ENCODE measurements around the gene RRAGD.
"Not testable (repeated sequence)": the region's sequence is repeated elsewhere in the genome, so short reads cannot be mapped to it uniquely, and the experiment has no call there.

The RRAGD gene

DNA sequence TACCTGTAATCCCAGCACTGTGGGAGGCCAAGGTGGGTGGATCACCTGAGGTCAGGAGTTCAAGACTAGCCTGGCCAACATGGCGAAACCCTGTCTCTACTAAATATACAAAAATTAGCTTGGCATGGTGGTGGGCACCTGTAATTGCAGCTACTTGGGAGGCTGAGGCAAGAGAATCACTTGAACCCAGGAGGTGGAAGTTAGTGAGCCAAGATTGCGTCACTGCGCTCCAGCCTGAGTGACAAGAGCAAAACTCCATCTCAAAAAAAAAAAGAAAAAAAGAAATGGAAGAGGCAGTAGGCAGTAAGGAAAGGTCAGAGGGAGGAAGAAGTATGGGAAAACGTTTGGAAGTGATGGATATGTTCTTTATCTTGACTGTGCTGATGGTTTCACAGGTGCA is 14.2 kb downstream of the RRAGD start:
- not testable (repeated sequence) for H3K27me3 ChIP-seq (ENCODE audit: control insufficient read depth, insufficient read depth, low read length); H3K36me3 ChIP-seq (ENCODE audit: control insufficient read depth, insufficient read depth, low read length); H3K27ac ChIP-seq (ENCODE audit: low read depth, low read length); H3K4me1 ChIP-seq (ENCODE audit: control insufficient read depth, insufficient read depth, low read length); H3K4me3 ChIP-seq (ENCODE audit: low read depth, low read length); H3K9ac ChIP-seq (ENCODE audit: low read depth, low read length); H3K9me3 ChIP-seq (ENCODE audit: control insufficient read depth, insufficient read depth, low read length)

DNA sequence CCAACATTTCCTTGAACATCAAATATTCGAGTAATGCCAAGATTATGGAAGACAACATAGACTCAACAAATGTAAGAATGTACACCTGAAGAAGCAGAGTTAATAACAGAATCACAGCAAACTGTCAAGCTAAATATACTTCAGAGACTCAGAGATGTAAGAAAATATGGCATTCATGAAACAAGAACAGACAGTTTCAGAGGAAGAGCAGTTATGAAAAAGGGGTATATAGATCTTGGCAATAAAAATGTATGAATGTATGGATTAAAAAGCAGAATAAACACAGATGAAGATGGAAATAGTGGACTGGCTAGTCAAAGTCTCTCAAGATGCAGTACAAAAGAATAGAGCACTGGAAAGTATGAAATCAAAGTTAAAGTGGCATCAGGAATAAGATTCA is 18.4 kb downstream of the RRAGD start:
- Histone ChIP-seq H3K27ac (ENCODE audit: low read depth, low read length) (no peak overlapping the region), H3K4me3 (ENCODE audit: low read depth, low read length) (no peak overlapping the region), H3K9me3 (ENCODE audit: control insufficient read depth, insufficient read depth, low read length) (no peaks in the 10 kb centered on the region), H3K27me3 (ENCODE audit: control insufficient read depth, insufficient read depth, low read length) (no peaks in the 10 kb centered on the region), H3K36me3 (ENCODE audit: control insufficient read depth, insufficient read depth, low read length) (no peaks in the 10 kb centered on the region), H3K4me1 (ENCODE audit: control insufficient read depth, insufficient read depth, low read length) (no peaks in the 10 kb centered on the region), H3K9ac (ENCODE audit: low read depth, low read length) (no peak overlapping the region)

DNA sequence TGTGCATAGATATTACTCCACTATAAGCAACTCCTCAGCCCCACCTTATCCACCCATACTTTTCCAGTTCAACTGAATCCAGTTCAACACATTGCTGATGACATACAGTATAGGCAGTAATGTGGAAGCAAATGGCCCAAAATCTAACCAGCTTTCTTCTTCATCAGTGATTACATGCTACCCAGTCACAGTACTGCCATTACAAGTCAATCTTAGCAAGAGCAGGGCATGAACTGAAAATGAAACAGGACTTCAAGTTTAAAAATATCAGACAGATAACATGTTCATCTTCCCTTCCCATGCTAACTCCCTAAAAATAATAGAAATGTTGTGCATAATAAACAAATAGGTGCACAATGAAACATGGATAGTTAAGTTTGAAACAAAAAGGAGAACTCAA is 19.2 kb downstream of the RRAGD start:
- H3K9ac ChIP-seq (ENCODE audit: low read depth, low read length) = no peak overlapping the region
- no peaks in the 10 kb centered on the region for H3K9me3 ChIP-seq (ENCODE audit: control insufficient read depth, insufficient read depth, low read length)
- no peaks in the 10 kb centered on the region for H3K36me3 ChIP-seq (ENCODE audit: control insufficient read depth, insufficient read depth, low read length)
- H3K4me3 ChIP-seq (ENCODE audit: low read depth, low read length) = no peak overlapping the region
- H3K27ac ChIP-seq (ENCODE audit: low read depth, low read length) = no peak overlapping the region
- H3K4me1 ChIP-seq (ENCODE audit: control insufficient read depth, insufficient read depth, low read length) = no peaks in the 10 kb centered on the region
- H3K27me3 ChIP-seq (ENCODE audit: control insufficient read depth, insufficient read depth, low read length) = no peaks in the 10 kb centered on the region

DNA sequence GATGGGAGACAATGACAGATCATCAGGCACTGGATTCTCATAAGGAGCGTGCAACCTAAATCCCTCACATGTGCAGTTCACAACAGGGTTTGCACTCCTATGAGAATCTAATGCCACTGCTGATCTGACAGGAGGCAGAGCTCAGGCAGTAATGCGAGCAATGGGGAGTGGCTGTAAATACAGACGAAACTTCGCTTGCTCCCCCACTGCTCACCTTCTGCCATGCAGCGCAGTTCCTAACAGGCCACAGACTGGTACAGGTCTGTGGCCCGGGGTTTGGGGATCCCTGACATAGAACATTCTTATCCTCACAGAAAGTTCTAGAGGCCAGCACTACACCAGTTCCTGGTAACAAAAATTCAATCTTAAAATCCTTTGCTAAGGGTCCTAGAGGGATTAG is 23.2 kb downstream of the RRAGD start:
- no peak overlapping the region for H3K27ac ChIP-seq (ENCODE audit: low read depth, low read length)
- H3K36me3 ChIP-seq (ENCODE audit: control insufficient read depth, insufficient read depth, low read length) = no peaks in the 10 kb centered on the region
- no peak overlapping the region for H3K9ac ChIP-seq (ENCODE audit: low read depth, low read length)
- no peak overlapping the region for H3K4me3 ChIP-seq (ENCODE audit: low read depth, low read length)
- no peaks in the 10 kb centered on the region for H3K9me3 ChIP-seq (ENCODE audit: control insufficient read depth, insufficient read depth, low read length)
- H3K27me3 ChIP-seq (ENCODE audit: control insufficient read depth, insufficient read depth, low read length) = no peaks in the 10 kb centered on the region
- H3K4me1 ChIP-seq (ENCODE audit: control insufficient read depth, insufficient read depth, low read length) = no peaks in the 10 kb centered on the region

DNA sequence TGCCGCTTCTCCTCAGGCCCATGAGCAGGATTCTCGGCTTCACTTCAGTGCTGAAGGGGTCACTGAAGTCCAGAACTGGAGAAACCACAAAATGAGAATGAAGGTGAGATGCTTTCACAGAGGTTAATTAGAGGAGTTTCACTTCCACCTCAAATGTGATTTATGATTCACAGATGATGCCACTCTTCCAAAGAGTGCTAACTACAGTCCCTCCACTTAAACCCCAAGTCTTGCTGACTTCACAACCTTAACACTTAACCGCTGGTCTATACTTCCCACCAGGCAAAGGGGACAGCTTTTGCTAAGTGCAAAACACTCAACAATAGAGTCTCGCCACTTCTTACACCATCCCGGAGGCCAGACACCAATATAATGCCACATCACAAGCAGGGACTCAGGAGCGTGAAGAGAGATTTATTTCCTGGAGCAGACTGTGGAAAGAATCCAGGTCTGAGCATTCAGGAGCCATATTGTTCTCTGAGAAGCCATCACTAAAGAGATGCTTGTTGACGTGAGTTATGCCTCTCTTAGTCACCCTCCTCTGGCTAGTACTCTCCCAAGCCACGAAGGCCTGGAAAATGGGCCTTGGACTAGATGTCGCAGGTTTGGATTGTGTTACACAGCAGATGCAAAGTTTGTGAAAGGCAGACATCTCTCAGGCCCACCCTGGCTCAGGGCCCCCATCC is 24.4 kb downstream of the RRAGD start:
- Histone ChIP-seq H3K4me3 (ENCODE audit: low read depth, low read length) (no peak overlapping the region), H3K27ac (ENCODE audit: low read depth, low read length) (no peak overlapping the region), H3K4me1 (ENCODE audit: control insufficient read depth, insufficient read depth, low read length) (no peaks in the 10 kb centered on the region), H3K9me3 (ENCODE audit: control insufficient read depth, insufficient read depth, low read length) (no peaks in the 10 kb centered on the region), H3K27me3 (ENCODE audit: control insufficient read depth, insufficient read depth, low read length) (no peaks in the 10 kb centered on the region), H3K36me3 (ENCODE audit: control insufficient read depth, insufficient read depth, low read length) (no peaks in the 10 kb centered on the region), H3K9ac (ENCODE audit: low read depth, low read length) (no peak overlapping the region)

DNA sequence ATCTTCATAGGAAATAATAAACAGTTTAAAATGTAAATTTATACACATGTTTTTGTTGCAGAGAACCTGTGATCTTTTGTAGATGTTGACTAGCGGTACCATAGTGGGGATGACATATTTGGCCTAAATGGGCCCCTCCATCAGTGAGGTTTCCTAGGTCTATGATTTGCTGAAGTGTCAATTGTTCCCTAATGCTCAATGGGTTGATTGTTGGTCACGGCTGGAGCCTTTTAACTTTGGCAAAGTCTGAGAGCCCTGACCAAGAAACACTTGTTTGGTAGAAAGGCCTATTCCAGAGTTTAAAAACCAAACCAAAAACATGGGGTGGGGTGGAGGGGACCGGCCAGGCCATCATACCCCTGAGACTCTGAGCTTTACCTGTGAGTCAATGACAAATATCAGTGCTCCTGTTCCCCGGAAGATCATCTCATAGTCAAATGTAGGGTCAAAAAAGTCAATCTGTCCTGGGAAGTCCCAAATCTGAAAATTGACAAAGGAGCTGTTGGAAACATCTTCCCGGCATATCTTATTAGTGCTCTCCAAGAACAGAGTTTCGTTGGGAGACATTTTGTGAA is 25.1 kb downstream of the RRAGD start:
- no peaks in the 10 kb centered on the region for H3K9me3 ChIP-seq (ENCODE audit: control insufficient read depth, insufficient read depth, low read length)
- no peaks in the 10 kb centered on the region for H3K36me3 ChIP-seq (ENCODE audit: control insufficient read depth, insufficient read depth, low read length)
- no peak overlapping the region for H3K27ac ChIP-seq (ENCODE audit: low read depth, low read length)
- H3K9ac ChIP-seq (ENCODE audit: low read depth, low read length) = no peak overlapping the region
- no peaks in the 10 kb centered on the region for H3K4me1 ChIP-seq (ENCODE audit: control insufficient read depth, insufficient read depth, low read length)
- no peaks in the 10 kb centered on the region for H3K27me3 ChIP-seq (ENCODE audit: control insufficient read depth, insufficient read depth, low read length)
- no peak overlapping the region for H3K4me3 ChIP-seq (ENCODE audit: low read depth, low read length)

DNA sequence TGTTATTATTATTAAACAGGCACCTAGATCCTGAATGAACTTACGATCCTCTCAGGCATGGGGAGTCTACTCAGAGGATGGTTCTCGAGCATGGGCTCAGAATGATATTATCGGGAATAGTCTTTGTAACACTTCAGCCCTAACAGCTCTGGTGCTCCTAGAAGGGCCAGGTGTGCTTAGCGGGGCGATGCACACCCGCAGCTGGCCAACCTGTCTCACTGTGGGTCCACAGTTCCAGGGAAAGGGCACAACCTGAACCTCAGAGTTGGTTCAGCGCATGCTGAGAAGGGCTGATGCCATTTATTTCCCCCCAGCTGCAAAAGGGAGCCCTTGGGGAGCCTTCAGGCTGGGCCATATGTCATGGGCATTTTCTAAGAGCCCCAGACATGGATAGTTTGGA is 26.2 kb downstream of the RRAGD start:
- Histone ChIP-seq H3K4me1 (ENCODE audit: control insufficient read depth, insufficient read depth, low read length) (no peaks in the 10 kb centered on the region), H3K27me3 (ENCODE audit: control insufficient read depth, insufficient read depth, low read length) (no peaks in the 10 kb centered on the region), H3K36me3 (ENCODE audit: control insufficient read depth, insufficient read depth, low read length) (no peaks in the 10 kb centered on the region), H3K27ac (ENCODE audit: low read depth, low read length) (no peak overlapping the region), H3K4me3 (ENCODE audit: low read depth, low read length) (no peak overlapping the region), H3K9ac (ENCODE audit: low read depth, low read length) (no peak overlapping the region), H3K9me3 (ENCODE audit: control insufficient read depth, insufficient read depth, low read length) (no peaks in the 10 kb centered on the region)

DNA sequence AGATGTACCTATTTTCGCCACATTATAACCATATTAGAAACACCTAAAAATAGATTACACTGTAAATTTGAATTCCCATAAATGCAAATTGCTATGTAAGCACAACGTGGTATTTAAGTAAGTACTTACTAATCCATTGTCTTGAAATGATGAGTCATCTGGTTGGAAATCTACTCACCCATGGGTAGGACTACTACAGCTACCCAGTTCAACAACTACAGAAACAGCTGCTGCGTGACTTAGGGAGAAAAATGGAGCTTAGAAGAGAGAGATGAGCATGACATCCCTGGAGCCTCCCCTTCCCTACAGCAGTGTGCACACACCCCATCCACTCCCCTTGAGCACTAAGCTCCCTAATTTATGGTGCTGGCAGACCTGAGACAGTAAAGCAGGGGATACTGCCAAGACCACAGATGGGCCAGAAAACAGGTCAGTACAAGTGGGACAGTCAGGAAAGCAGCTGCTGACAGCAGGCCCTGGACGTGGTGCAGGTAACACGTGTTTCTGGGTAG is 26.9 kb downstream of the RRAGD start:
- Histone ChIP-seq H3K9me3 (ENCODE audit: control insufficient read depth, insufficient read depth, low read length) (no peaks in the 10 kb centered on the region), H3K36me3 (ENCODE audit: control insufficient read depth, insufficient read depth, low read length) (no peaks in the 10 kb centered on the region), H3K27me3 (ENCODE audit: control insufficient read depth, insufficient read depth, low read length) (no peaks in the 10 kb centered on the region), H3K4me3 (ENCODE audit: low read depth, low read length) (no peak overlapping the region), H3K27ac (ENCODE audit: low read depth, low read length) (no peak overlapping the region), H3K9ac (ENCODE audit: low read depth, low read length) (no peak overlapping the region), H3K4me1 (ENCODE audit: control insufficient read depth, insufficient read depth, low read length) (no peaks in the 10 kb centered on the region)

DNA sequence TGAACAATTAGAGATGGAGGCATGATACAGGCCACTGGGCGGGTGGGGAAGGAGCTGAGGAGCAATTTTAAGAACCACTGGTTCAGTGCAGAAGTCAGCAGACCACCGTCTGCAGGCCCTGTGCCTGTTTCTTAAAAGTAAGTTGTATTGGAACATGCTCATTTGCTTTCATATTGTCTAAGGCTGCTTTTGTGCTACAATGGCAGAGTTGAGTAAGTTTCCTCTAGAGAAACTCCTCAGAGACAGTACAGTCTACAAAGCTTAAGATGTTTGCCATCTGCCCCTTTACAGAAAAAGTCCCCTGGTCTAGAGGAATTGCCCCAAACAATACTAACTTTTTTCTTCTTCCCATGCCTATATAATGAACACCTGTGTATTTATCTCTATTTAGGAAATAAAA is 31.0 kb downstream of the RRAGD start:
- Histone ChIP-seq H3K27ac (ENCODE audit: low read depth, low read length) (no peak overlapping the region), H3K4me3 (ENCODE audit: low read depth, low read length) (no peak overlapping the region), H3K27me3 (ENCODE audit: control insufficient read depth, insufficient read depth, low read length) (no peaks in the 10 kb centered on the region), H3K4me1 (ENCODE audit: control insufficient read depth, insufficient read depth, low read length) (no peaks in the 10 kb centered on the region), H3K9me3 (ENCODE audit: control insufficient read depth, insufficient read depth, low read length) (no peaks in the 10 kb centered on the region), H3K9ac (ENCODE audit: low read depth, low read length) (no peak overlapping the region), H3K36me3 (ENCODE audit: control insufficient read depth, insufficient read depth, low read length) (no peaks in the 10 kb centered on the region; the same call in 1 of the 2 replicates)

DNA sequence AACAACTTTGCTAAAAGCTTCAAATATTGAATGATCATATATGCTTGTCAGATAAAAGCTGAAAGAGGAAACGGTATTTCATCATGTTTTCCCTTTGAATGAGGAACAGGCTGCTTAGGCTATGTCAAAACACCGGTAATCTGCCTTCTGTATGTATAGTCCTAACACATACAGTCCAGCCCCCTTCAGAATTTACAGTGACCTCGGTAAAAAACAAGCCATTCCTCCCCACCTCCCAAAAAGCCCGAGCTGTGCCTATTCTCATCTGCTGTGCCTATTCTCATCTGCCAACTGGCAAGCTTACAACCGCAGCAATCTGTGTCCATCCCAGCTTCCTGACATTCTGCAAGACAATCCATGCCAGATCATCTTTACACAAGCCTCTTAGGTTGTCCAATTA is 32.8 kb downstream of the RRAGD start:
- H3K36me3 ChIP-seq (ENCODE audit: control insufficient read depth, insufficient read depth, low read length) = no peaks in the 10 kb centered on the region; the same call in 1 of the 2 replicates
- H3K4me3 ChIP-seq (ENCODE audit: low read depth, low read length) = no peak overlapping the region
- no peak overlapping the region for H3K9ac ChIP-seq (ENCODE audit: low read depth, low read length)
- H3K27me3 ChIP-seq (ENCODE audit: control insufficient read depth, insufficient read depth, low read length) = no peaks in the 10 kb centered on the region
- peaks cover 10% of the 10 kb centered on the region for H3K4me1 ChIP-seq (ENCODE audit: control insufficient read depth, insufficient read depth, low read length)
- H3K9me3 ChIP-seq (ENCODE audit: control insufficient read depth, insufficient read depth, low read length) = no peaks in the 10 kb centered on the region
- H3K27ac ChIP-seq (ENCODE audit: low read depth, low read length) = no peak overlapping the region

DNA sequence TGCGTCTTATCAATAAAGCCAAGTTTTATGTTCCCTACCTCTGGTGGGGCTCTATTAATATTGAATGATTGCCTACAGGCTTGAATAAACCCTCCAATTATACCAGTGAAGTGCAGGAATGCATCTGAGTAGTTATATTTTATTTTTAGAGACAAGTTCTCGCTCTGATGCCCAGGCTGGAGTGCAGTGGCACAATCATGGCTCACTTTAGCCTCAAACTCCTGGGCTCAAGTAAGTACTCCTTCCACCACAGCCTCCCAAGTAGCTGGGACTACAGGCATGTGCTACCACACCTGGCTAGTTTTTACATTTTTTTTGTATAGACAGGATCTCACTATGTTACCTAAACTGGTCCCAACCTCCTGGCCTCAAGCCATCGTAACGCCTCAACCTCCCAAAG is 33.4 kb downstream of the RRAGD start:
- Histone ChIP-seq H3K9ac (ENCODE audit: low read depth, low read length) (no peak overlapping the region), H3K4me1 (ENCODE audit: control insufficient read depth, insufficient read depth, low read length) (peaks cover 10% of the 10 kb centered on the region), H3K4me3 (ENCODE audit: low read depth, low read length) (no peak overlapping the region), H3K27me3 (ENCODE audit: control insufficient read depth, insufficient read depth, low read length) (no peaks in the 10 kb centered on the region), H3K27ac (ENCODE audit: low read depth, low read length) (no peak overlapping the region), H3K36me3 (ENCODE audit: control insufficient read depth, insufficient read depth, low read length) (no peaks in the 10 kb centered on the region; the same call in 1 of the 2 replicates), H3K9me3 (ENCODE audit: control insufficient read depth, insufficient read depth, low read length) (no peaks in the 10 kb centered on the region)

Measured in HUES48 (cell line).